ENCODE data around the gene CACNB4. TPM values are rescaled to one million over a fixed set of nuclear protein-coding genes. Genes with fewer than 3 reads are reported as not detected.

Gene CACNB4
- total RNA-seq, 1 experiment from 2014 or later = 1.7 TPM

DNA sequence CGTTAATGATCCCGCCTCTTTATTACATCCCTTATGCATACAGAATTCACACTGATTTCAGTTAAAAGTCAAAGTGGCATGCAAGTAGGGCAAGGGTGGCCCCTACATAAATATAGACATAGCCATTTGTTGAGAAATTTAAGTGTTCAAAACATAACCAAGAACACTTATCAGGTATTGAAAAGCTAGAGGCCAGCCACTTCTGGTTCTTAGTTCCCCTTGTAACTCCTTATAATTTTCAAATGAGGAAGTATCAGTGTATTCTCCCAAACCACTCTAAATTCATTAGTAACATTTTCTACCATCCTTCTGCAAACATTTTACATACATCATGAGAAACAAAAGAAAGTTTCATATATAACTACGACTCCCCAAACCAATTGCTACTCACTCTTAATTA lies 264.9 kb downstream of the CACNB4 start:
- ChIA-PET CTCF (no interaction called here), POLR2A (no interaction called here)
- peaks cover 10% of the 10 kb centered on the region; the same call in 1 of the 2 replicates for H3K27me3 ChIP-seq (ENCODE audit: control insufficient read depth, insufficient read depth, low read length)
- ATAC-seq (no peak), DNase-seq (ENCODE audit: low read depth, low spot score) (no peak)
- H3K9me3 ChIP-seq (ENCODE audit: control insufficient read depth, insufficient read depth, low read depth, low read length) = no peaks in the 10 kb centered on the region
- intact Hi-C loops (cut with micrococcal nuclease; ENCODE audit: unreplicated experiment) (no loop called here), in situ Hi-C loops (cut with HindIII; ENCODE audit: low pct_unique_long_range_greater_than_20kb, low sequenced_read_pairs) (no loop called here)
- H3K36me3 ChIP-seq (ENCODE audit: control insufficient read depth, insufficient read depth, low read length) = no peaks in the 10 kb centered on the region
- H3K4me1 ChIP-seq (ENCODE audit: control insufficient read depth, insufficient read depth, low read length) = peaks cover under 1% of the 10 kb centered on the region
- TF ChIP-seq POLR2AphosphoS5 (IDR thresholded peaks at IDR 0.05; ENCODE audit: low read depth, low read length) (no peak), SIN3A (IDR thresholded peaks at IDR 0.05; ENCODE audit: borderline replicate concordance, insufficient read depth, low read depth, low read length) (no peak), TCF7L2 (IDR thresholded peaks at IDR 0.05; ENCODE audit: low read depth, low read length) (no peak), REST (IDR thresholded peaks at IDR 0.05; ENCODE audit: insufficient read depth in 1 of 2, low read depth in 2 of 2, low read length in 1 of 2) (no peak)
- TF ChIP-seq, protein P1, sequence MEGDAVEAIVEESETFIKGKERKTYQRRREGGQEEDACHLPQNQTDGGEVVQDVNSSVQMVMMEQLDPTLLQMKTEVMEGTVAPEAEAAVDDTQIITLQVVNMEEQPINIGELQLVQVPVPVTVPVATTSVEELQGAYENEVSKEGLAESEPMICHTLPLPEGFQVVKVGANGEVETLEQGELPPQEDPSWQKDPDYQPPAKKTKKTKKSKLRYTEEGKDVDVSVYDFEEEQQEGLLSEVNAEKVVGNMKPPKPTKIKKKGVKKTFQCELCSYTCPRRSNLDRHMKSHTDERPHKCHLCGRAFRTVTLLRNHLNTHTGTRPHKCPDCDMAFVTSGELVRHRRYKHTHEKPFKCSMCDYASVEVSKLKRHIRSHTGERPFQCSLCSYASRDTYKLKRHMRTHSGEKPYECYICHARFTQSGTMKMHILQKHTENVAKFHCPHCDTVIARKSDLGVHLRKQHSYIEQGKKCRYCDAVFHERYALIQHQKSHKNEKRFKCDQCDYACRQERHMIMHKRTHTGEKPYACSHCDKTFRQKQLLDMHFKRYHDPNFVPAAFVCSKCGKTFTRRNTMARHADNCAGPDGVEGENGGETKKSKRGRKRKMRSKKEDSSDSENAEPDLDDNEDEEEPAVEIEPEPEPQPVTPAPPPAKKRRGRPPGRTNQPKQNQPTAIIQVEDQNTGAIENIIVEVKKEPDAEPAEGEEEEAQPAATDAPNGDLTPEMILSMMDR (IDR thresholded peaks at IDR 0.05) = no peak
- no TSS peak for BruUV-seq (replicated peaks)
- H3K27ac ChIP-seq (ENCODE audit: low read length) = no peak overlapping the region
- H3K4me3 ChIP-seq (ENCODE audit: low read depth in 2 of 2, low read length in 2 of 2) = no peak overlapping the region

DNA sequence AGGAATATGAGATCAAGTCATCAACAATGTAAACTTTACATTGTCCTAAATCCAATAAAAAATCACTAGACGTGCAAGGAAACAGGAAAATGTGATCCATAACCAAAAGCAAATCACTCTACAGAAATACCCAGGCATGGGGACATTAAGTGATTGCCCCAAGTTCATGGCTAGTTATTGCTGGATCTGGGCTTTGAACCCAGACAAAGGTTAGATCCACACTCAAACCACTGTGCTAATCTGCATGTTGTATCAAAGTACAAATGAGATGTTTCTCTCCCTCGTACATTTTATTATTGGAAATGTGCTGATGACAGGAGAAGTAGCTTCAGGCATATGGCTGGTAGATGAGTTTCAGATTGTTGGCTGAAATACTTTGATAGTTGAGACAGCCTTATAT lies 267.9 kb downstream of the CACNB4 start:
- Histone ChIP-seq H3K4me3 (ENCODE audit: low read depth in 2 of 2, low read length in 2 of 2) (no peak overlapping the region), H3K36me3 (ENCODE audit: control insufficient read depth, insufficient read depth, low read length) (peaks cover 2% of the 10 kb centered on the region; the same call in 1 of the 2 replicates), H3K4me1 (ENCODE audit: control insufficient read depth, insufficient read depth, low read length) (peaks cover 12% of the 10 kb centered on the region), H3K27ac (ENCODE audit: low read length) (no peak overlapping the region), H3K27me3 (ENCODE audit: control insufficient read depth, insufficient read depth, low read length) (peaks cover 3% of the 10 kb centered on the region; the same call in 1 of the 2 replicates), H3K9me3 (ENCODE audit: control insufficient read depth, insufficient read depth, low read depth, low read length) (no peaks in the 10 kb centered on the region)
- in situ Hi-C loops (cut with HindIII; ENCODE audit: low pct_unique_long_range_greater_than_20kb, low sequenced_read_pairs) = no loop called here
- ChIA-PET CTCF (no interaction called here), POLR2A (no interaction called here)
- no TSS peak for BruUV-seq (replicated peaks)
- no peak for DNase-seq (ENCODE audit: low read depth, low spot score)
- intact Hi-C loops (cut with micrococcal nuclease; ENCODE audit: unreplicated experiment) = no loop called here
- ATAC-seq = no peak
- TF ChIP-seq REST (IDR thresholded peaks at IDR 0.05; ENCODE audit: insufficient read depth in 1 of 2, low read depth in 2 of 2, low read length in 1 of 2) (no peak), SIN3A (IDR thresholded peaks at IDR 0.05; ENCODE audit: borderline replicate concordance, insufficient read depth, low read depth, low read length) (no peak), POLR2AphosphoS5 (IDR thresholded peaks at IDR 0.05; ENCODE audit: low read depth, low read length) (no peak), TCF7L2 (IDR thresholded peaks at IDR 0.05; ENCODE audit: low read depth, low read length) (no peak)
- TF ChIP-seq, protein P1 (IDR thresholded peaks at IDR 0.05) = no peak

Data from Panc1 (cell line).